AG04449 (cell line): Measurements from ENCODE around the gene ASGR1.

Source experiments
- CTCF ChIA-PET: fragments of 350-600 bp; formaldehyde crosslinking; extraction: SDS; loops from one replicate; lab custom pipeline; 2021; ENCODE audit warnings: antibody characterized with exemption; lab: Yijun Ruan, JAX
- POLR2A ChIA-PET: fragments of 400-600, 350-600 bp; formaldehyde crosslinking; extraction: SDS; loops from one replicate; lab custom pipeline; 2020; ENCODE audit warnings: antibody characterized with exemption, inconsistent platforms; lab: Yijun Ruan, JAX
- DNase-seq: peaks from one replicate; pipeline ENCODE4 v3.0.0-alpha.2; 2010; ENCODE audit warnings: low read depth, low spot score
- H3K4me3 ChIP-seq: 2 replicates; pipeline ENCODE4 v1.5.1; 2011; ENCODE audit warnings: low read depth, mild to moderate bottlenecking, control low read depth, low read length
- TF ChIP-seq, protein P1 (sequence below): IDR thresholded peaks from one replicate; pipeline ENCODE4 v1.5.1; 2011; ENCODE audit warnings: mild to moderate bottlenecking, moderate library complexity, low read length, control low read depth, inconsistent platforms; ENCODE audit not compliant: insufficient read depth; ENCODE audit errors: missing control alignments

ASGR1 gene

DNA sequence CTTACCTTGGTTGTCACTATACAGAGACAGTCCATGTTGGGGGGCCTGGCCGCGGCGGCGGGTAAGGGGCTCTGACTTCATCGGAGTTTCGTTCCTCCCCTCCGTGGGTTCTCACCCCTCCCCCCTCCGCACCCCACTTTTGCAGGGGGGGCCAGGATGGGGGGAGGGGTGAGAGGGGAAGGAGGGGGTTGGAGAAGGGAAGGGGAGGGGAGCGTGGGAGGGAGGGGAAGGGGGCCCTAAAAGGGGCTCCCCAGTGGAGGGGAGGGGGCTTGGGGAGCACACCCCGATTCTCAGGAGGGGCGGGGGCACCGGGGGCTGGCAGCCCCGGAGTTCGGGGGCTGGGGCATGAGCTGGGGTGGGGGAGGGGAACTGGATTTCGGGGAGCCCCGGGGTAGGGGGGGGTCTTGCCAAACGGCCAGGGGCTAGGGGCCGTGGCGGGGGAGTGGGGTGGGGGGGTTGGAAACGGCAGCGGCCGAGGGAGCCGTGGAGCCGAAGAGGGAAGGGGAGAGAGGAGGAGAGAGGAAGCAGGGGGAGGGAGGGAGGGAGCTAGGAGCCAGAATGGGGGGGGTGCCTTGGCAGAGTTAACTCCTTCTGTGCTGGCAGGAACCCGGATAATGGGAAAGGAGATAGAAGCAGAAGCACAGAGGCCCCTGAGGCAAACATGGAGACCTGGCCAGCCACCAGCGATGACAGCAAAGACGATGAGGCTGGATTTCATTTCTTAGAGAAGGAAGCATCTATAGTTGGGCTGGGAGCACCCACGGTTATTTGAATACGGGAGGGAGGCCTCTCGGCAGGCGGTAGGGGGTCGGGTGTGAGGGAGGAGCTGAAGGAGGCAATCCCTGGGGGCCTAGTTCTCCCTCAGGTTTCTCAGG, 38.2 kb upstream of the ASGR1 start:
- POLR2A ChIA-PET: no interaction called here
- no peak for DNase-seq
- H3K4me3 ChIP-seq: peak overlapping the region; percentile 66
- CTCF ChIA-PET: no interaction called here
- TF ChIP-seq, protein P1, sequence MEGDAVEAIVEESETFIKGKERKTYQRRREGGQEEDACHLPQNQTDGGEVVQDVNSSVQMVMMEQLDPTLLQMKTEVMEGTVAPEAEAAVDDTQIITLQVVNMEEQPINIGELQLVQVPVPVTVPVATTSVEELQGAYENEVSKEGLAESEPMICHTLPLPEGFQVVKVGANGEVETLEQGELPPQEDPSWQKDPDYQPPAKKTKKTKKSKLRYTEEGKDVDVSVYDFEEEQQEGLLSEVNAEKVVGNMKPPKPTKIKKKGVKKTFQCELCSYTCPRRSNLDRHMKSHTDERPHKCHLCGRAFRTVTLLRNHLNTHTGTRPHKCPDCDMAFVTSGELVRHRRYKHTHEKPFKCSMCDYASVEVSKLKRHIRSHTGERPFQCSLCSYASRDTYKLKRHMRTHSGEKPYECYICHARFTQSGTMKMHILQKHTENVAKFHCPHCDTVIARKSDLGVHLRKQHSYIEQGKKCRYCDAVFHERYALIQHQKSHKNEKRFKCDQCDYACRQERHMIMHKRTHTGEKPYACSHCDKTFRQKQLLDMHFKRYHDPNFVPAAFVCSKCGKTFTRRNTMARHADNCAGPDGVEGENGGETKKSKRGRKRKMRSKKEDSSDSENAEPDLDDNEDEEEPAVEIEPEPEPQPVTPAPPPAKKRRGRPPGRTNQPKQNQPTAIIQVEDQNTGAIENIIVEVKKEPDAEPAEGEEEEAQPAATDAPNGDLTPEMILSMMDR: no peak

DNA sequence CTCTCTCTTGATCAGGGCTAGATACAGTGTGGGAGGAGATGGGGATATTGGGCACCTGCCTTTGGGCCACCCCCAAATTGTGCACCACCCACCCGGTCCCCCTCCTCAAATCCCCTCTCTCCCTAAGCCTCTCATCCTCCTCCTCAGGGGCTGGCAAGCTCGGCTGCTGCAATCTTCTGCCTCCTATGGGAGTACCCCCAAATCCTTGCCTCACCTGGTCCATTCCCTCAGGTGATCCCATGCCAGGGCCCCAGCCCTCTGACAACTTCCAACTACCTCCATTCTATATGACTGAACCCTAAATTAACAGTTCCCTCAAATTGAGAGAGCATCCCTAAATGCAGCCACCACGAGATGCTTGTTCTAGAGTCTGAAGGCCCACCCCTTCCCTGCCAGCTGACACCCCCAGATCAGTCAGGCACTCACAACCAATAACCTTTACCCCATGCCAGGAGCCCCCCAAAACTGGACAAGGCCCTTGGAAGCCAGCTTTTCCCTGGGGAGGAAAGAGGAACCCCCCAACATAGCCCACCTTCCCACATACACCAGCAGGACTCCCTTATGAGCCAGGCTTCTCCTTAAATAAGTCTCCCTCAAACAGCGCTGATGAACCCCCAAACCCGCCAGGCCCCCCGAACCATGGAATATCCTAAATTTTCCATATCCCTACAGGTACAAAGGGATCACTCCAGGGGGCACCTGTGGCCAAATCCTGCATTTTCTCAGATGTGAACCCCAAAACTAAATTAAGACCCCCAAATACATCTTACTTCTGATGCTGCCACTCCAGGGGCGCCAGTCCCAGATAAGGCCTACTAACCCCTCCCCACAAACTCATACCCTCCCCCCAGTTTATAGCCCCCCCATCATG, 37.3 kb upstream of the ASGR1 start:
- ChIA-PET CTCF (interaction anchor here (1.0 to 2.3 kb wide), 3 partner anchors 8 to 171 kb away, joined by 3 to 6 read pairs (median 4); no protein-coding TSS in a partner anchor), POLR2A (interaction anchor here (1.2 kb wide), 1 partner anchor 18 kb away, joined by 3 read pairs; the partner anchor contains the start of gene DVL2)
- H3K4me3 ChIP-seq: peak overlapping the region; percentile 66
- no peak for DNase-seq
- TF ChIP-seq, protein P1: no peak

DNA sequence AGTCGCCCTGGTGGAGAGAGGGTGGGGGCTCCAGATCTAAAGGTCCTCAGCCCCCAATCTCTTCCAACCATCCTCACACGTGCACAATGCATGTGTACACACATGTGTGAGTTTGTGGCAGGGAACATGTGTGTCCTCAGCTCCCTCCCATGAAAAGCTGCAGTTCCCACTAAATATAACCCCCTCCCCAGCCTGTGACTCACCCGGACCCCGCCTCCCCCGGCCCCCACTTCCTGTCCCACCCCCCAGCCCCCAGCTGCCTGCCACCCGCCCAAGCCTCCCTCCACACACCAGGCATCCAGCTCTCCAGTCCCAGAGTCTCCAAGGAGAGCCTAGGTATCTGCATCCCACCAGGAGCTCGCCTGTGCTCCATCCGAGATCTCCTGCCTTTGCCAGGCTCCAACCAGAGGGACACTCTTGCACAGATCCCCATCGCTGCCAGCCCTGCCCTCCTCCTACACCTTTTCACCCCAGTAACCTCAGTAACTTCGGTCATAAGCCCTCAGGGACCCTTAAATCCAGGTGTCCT, 36.5 kb upstream of the ASGR1 start:
- DNase-seq: no peak
- ChIA-PET CTCF (interaction anchor here (1.0 to 2.3 kb wide), 4 partner anchors 9 to 170 kb away, joined by 3 to 6 read pairs (median 4); no protein-coding TSS in a partner anchor), POLR2A (interaction anchor here (0.6 to 1.2 kb wide), 2 partner anchors 9 to 19 kb away, joined by 3 to 4 read pairs; partner anchors contain the start of gene DVL2)
- TF ChIP-seq, protein P1: no peak
- H3K4me3 ChIP-seq: peak overlapping the region; percentile 66

DNA sequence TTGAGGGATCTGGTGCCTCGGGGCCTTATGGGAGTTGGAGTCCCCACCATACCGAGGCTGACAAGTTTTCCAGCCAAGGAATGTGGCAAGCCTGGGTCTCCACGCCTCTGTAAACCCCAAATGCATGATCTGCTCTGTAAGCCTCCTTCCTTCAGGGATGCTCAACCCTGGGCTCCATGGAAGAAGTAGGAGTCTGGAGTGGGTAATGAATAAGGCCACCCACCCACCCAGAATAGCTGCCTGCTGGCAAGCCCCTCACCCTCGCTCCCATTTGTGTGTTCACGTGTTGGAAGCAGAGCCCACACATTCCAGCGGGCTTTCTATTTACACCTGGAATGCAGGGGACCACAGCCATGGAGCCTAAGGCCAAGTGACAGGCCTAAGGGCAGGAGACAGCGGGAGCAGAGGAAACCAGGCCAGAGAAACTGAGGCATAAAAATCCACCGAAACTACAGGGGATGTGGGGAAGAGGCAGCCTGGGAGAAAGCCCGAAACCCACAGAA, 36.0 kb upstream of the ASGR1 start:
- no peak for DNase-seq

More for the DNA sequence above, 36.0 kb upstream of the ASGR1 start:
- TF ChIP-seq, protein P1: no peak
- CTCF ChIA-PET: interaction anchor here (1.4 to 2.3 kb wide), 5 partner anchors 9 to 170 kb away, joined by 4 to 11 read pairs (median 6); no protein-coding TSS in a partner anchor
- peak overlapping the region; percentile 66 for H3K4me3 ChIP-seq
- POLR2A ChIA-PET: interaction anchor here (0.6 to 1.2 kb wide), 3 partner anchors 10 to 22 kb away, joined by 3 to 4 read pairs (median 3); partner anchors contain the start of gene DVL2
